Superior temporal gyrus (tissue), 1 donor: Measurements from ENCODE around the gene SGSM2.

Source experiments
- DNase-seq: peaks from one replicate; pipeline ENCODE4 v3.0.0-alpha.2; 2016; ENCODE audit errors: extremely low spot score

Gene SGSM2

GRCh38 chr17:2385240-2386210, 48.2 kb downstream of the SGSM2 start:
- no peak for DNase-seq

DNA sequence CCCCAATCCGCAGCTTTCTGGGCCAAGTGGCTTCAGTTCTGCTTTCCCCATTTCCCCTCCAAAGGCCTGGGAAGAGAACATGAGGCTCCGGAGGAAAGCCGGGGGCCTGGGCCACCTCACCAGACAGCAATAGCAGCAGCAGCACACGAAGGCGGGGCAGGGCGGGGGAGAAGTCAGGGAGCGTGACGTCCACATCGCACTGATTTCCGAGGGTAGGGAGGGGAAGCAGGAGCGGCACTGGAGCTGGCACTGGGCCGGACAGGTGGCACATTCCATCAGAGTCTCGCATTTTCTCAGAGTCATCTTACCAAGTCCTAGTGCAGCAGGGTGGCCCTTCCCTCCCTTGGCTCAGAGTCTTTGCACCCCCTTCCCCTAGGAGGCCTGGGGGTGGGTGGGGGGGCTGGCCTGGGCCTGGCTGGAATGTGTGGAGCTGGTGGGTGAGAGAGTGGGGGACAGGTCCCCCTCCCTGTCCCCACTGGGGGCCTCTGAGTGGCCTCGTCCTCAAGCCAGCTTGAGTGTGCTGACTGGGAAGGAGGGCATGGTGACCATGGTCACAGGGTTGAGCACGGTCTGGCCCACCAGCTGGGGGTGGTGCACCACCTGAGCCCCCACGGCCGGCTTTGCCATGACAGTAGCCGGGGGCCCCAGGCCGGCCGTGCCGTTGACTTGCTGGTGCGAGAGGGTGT, 49.2 kb downstream of the SGSM2 start:
- DNase-seq: no peak

- no peak for DNase-seq
Observed at GRCh38 chr17:2387086-2388019, 50.1 kb downstream of the SGSM2 start.

- DNase-seq: no peak
Observed at GRCh38 chr17:2388020-2388682, 50.9 kb downstream of the SGSM2 start.

- no peak for DNase-seq
Observed at GRCh38 chr17:2388683-2389055, 51.4 kb downstream of the SGSM2 start.

GRCh38 chr17:2390199-2390836, 53.0 kb downstream of the SGSM2 start:
- DNase-seq: no peak

DNA sequence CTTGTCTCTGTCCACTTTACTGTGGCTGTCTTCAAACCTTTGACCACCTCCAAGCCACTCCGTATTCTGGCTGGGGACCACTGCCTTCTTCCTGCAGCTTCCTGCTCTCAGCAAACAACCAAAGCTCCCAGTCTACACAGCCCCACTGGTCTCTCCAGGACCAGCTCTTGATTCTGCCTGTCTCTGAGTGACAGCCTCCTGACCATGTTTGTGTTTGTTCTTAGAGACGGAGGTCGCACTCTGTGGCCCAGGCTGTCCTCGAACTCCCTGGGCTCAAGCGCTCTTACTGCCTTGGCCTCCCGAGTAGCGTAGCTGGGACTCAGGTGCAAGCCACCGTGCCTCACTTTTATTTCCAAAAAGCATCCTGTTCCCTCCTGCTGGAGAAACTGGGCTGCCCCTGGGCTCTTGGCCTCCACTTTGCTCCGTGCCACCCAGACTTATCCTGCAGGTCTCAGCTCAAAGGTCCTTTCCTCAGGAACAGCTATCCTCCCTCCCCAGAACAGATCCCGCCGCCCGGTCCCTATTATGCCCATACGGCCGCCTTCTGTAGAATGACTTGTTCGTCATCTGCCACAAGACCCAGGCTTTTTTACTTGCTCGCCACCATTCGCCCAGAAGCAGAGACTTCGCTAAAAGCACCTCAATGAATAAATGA, 54.4 kb downstream of the SGSM2 start:
- DNase-seq: no peak

- DNase-seq: peak; percentile 91
Observed at GRCh38 chr17:2392252-2393173, 55.2 kb downstream of the SGSM2 start.

DNA sequence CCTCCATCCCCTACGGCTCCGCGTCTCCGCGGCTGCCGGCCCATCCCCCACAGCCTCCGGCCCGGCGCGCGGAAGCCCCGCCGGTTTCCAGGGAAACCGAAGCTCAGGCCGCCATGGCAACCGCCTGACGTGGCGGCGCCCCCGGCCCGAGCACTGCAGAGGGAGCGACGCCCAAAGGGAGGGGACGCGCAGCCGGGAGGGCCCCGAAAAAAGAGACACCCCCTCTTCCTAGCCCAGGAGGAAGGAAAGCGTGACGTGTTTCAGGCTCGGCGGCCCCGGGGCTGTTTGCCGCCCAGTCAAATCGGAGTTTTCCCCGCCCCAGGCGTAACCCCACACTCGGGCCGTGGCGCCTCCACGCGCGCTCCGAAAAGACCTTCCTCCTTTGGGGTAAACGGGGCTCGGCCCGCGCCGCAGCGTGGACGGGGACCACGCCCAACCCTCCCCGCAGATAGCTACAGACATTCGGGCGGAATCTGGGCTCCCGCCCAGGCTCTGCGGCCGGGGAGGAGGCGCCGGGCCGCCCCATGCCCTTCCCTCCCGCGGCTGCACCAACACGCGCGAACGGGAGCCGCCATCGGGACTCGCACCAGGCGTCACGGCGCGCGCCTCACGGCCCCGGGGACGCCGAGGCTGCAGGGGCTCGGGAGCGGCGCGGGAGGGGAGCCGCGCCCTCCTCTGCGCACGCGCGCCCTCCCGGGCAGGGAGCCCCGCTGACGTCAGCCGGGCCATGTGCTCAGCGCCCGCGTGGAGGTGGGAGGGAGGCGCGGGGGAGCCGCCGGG, 56.1 kb downstream of the SGSM2 start:
- DNase-seq: peak; percentile 87

DNA sequence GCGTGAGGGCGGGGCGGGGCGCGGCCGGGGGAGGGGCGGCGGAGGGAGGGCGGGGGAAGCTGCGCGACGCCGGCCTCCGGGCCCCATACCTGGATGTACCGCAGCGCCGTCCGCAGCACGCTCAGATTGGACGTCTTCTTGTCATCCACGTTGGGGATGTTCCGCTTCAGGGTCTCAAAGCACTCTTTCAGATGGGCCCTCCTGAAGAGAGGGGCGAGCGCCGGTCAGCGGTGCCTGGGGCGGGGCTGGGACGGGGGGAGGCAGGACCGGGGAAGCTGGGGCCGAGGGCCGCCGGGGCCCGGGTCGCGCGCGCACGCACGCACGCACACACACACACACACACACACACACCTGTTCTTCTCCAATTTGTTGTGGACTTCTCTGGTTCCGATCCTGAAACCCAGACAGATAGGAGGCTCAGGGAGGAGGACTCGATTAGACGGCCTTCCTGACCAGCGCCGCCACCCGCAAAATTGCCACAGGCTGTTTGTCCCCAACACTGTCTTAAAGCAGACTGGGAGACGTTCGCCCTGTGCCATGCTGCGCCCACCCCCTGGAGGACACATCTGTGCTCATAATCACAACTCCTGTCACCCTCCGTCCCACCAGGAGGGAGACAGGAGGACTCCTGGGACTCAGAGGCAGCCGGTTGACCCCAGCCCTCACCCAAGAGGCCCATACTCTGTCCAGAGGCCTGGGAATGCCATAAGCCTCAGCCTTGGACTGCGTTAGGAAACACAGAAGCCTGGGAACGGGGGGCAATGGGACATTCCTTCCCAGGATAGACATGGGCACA, 56.9 kb downstream of the SGSM2 start:
- DNase-seq: no peak

DNA sequence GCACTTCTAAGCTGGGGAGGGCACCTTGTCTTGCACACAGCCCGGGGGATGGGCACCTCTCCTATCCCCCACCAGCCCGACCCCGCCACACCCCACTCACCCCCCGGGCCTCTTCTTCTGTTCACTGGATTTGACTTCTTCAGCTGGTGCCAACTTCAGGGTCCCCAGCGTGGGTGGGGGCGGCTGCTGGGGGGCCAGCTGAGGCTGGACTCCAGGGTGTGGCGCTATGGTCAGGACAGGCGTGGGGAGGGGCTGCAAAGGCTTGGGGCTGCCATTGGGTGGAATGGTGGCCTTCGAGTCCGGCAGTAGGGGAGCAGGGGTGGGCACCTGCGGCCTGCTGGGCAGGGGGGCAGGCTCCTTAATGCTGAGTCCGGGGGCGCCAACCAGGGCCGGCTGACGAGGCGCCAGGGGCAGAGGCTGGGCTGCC, 57.5 kb downstream of the SGSM2 start:
- no peak for DNase-seq

DNA sequence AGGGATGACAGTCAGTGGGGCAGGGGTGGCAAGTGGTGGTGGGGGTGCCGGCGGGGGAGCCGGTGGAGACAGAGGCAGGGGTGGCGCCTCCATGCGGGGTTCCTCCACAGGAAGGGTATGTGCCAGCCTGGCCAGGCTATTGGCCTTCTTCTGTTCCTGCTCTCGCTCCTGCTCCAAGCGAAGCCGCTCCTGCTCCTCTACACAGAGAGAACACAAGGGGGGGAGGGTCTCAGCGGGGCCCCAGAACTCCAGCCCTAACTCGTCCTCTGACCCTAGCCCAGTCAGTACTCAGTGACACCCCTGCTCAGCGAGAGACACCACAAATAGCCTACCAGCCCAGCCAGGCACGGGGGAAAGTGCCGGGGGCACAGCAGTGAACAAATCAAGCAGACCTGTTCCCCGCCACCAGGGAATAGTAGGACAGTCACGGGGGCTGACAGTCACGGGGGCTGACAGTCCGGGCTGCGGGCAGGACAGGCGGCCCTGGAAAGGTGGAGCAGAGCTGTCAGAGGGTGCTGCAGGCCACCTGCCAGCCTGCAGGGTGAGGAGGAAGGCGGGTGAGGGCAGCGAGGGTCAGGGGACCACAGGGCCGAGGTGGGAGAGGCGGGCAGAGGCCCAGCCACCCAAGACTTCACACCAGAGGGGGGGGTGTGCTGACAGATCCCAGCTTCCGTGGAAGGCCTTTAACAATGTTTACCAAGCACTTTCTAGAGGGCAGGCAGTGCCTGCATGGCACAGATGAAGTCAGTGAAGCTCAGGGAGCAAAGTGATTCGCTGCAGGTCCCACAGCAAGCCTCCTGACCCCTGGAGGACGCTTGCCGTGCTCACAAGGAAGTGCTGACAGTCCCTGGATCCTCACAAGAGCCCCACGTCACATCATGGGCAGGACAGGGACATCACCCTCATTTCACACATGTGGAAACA, 58.2 kb downstream of the SGSM2 start:
- no peak for DNase-seq

DNA sequence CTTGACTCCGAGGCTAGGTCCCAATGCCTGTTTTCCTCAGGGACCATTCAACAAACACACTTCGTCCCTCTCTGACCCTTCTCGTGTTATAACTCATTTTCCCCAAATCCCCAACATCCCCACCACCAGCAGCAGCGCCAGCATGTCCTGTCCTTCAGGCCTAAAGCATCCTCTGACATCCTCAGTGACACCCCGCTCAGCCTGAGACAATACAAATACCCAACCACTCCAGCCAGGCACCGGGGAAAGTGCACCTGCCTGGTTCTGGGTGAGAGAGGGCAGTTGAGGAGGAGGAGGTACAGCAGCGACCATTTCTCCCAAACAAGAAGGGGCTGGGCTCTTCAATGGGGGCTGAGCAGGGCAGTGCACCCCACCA, 58.9 kb downstream of the SGSM2 start:
- no peak for DNase-seq

DNA sequence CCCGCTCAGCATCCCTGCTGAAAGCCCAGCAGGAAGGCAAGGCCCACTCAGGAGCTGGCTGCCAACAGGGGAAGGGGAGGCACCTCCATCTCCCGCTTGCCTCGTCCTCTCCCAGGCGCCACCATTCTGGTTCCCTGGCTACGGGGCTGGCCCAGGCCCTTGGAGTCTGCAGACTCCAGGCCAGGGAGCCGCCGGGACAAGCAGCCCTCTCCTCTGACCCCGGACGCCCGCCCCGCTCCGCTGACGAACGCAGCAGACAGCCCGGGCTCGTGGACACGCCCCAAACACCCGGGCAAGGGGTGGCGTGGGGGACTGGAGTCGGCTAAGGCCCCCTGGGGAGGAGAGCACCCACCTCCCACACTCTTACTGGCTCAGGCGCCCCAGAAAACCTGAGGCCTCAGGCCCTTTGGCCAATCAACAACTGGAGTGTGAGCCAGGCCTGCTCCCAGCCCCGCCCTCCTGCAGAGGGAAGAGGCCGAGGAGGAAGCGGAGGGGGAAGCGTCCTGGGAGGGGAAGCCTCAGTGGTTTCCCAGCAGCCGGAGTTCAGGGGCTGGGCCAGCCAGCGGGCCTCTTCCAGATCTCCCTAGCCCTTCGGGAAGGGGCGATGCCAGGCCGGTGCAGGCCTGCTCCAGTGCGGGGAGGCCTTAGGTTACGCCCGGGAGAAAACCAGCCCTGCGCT, 59.4 kb downstream of the SGSM2 start:
- DNase-seq: peak; percentile 51

GRCh38 chr17:2397247-2398171, 60.2 kb downstream of the SGSM2 start:
- DNase-seq: no peak
